ENCODE measurements around the gene SAPCD2. TPM values are rescaled to one million over a fixed set of nuclear protein-coding genes. Genes with fewer than 3 reads are reported as not detected.

SAPCD2 gene
- total RNA-seq, 2 donors from 2014 or later: 0.39 to 0.44 TPM

DNA sequence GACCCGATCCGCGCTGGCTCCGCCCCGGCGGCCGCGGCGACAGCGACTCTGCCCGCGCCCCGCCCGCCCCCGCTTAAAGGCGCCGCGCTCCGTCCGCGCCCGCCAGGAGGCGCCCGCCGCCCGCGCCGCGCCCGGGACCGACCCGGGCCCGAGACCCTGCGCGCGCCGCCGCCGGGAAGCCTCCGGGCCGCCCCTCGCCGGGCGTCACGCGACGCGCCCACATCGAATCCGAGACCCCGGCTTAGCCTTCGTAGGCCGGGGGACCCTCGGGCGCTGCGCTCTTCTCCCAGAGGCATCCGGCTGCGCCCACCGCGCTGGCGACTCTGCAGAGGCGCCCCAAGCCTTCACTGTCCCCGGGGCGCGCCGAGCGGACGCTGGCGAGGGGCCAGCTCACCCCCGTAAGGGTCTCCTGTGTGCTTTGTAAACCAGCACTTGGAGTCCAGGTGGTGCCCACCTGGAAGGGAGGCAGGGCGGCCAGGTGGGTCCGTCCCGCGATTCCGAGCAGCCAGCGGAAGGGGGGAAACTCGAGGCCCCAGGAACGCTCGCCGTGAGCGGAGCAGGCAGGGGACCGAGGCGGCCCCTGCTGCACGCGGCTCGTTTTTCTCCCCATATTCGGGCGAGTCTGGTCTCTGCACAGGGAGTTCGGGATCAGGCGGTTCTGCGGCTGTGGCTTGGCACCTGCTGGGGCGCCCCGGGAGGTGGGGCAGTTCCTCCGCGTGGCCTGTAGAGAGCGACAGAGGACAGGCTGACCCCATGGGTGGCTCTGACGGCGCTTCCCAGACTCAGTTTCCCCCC lies 41.9 kb downstream of the SAPCD2 start:
- ATAC-seq (peak; percentile 36 to 55), DNase-seq (peak; percentile 64)
- intact Hi-C loops (cut with DNase I): no loop called here

DNA sequence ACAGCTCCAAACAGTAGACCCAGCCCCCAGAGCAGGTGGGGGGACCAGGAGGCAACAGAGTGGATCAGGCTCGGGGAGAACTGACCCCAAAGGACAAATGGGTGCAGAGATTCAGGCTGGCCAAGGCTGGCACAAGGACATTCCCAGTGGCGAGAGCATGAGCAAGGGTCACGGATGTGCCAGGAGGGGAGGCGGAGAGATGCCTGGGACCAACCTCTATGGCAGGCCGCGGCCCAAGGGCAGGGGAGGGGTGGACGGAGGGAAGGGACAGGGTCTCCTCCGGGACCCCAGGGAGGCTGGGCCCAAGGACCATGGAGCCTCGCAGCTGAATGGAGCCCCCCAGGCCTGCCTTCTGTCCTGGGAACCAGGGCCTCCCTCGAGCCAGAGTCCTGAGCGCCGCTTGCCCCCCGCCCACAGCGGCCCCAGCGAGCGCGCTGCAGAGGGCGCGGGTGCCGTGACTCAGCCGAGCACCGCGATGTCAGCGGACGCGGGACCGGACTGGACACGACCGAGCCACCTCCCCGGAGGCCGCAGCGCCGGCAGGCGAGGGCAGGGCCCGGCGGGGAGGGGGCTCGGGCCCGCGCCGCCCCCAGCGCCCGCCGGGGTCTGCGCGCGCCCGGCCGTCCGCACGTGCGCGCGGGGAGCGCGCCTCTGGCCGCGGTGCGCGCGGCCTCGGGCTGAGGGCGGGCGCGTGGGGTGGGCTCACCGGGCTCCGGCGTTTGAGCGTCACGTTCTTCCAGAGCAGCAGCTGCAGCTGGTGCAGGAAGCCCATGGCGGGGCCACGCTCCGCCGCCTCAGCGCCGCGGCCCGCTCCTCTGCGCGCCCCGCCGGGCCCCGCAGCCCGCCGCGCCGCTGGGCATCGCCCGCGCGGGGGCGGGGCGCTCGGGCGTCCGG lies 42.7 kb downstream of the SAPCD2 start, which contains the start of gene ABCA2:
Gene ABCA2 (minus strand): TSS at position 869 of the 894 bp plus-strand sequence. CDS start 97 bp downstream, at position 772.
- DNase-seq: no peak
- intact Hi-C loops (cut with DNase I): no loop called here
- peak in 1 of 2 donors; percentile 2 for ATAC-seq

DNA sequence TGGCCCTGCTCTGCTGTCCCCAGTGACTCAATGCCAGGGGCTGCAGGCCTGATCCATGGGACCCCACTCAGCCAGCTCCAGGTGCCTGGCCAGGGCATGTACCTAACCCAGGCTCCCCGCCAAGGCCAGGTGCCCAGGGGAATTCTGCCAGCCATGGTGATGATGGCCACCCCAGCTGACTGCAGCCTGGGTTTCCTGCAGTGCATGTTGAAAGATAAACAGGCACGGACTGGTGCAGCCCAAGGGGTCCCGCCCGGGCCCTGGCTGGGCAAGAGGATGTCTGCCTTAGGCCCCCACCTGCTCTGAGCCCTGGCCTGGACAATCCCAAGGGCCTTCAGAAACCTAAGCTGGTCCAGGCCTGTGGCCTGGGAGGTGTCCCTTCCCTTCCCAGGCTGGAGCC lies 43.5 kb downstream of the SAPCD2 start:
- no peak for DNase-seq
- intact Hi-C loops (cut with DNase I): no loop called here
- ATAC-seq: no peak

DNA sequence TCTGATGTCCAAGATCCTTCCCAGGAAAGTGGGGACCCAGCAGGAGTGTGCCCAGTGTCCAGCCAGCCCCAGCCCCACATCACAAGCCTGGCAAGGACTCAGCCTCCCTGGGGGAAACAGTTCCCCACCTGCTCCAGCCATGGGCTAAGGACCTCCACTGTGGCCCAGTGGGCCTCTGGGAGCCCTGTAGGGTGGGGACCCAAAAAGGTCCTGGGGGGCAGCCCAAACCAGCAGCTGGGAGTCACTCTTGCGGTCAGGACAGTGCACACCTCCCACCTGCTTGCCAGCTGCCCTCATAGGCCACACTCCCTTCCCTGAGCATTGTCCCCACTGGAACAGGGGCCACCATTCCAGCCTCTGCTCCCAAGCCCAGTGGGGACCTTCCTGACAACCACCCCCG lies 44.0 kb downstream of the SAPCD2 start:
- no peak for DNase-seq
- no peak for ATAC-seq
- intact Hi-C loops (cut with DNase I): no loop called here

DNA sequence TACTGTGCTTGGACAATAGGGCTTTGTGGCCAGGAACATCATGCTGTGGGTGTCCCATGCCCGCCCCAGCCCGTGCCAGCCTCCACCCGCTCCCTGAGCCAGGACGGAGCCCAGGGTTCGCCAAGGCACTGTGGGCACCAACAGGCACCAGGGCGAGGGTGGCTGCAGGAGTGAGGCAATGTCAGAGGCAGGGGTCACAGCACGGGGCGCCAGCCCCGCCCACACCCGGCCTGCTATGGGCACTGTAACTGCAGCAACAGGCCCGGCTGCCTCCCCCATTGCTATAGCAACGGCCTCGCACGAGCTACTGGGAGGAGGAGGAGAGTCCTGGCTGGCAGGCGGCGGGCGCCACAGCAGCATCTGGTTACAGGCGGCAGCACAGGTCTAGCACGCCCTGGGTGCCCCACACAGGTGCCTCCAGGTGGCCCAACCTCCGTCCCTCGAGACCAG lies 44.8 kb downstream of the SAPCD2 start:
- peak in 1 of 2 donors; percentile 9 for ATAC-seq
- no peak for DNase-seq
- intact Hi-C loops (cut with DNase I): no loop called here

DNA sequence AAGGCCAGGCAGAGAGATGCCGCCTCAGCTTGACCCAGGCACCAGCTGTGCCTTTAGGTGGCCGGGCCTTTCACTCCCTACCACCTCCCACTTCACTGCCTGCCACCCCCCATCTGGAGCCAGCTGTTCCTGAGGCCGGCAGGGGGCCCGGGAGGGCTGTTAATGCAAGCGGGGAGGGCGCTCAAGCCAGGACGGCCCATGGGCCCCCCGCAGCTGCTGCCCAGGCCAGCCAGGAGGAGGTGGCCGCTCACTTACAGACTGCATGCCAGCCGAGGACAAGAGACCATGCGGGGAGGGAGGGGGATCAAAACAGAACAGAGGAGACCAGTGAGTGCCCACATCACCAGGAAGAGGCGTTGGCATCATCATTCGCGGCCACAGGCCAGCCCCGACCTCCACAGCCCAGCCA lies 46.8 kb downstream of the SAPCD2 start:
- ATAC-seq (no peak), DNase-seq (no peak)
- intact Hi-C loops (cut with DNase I): no loop called here

DNA sequence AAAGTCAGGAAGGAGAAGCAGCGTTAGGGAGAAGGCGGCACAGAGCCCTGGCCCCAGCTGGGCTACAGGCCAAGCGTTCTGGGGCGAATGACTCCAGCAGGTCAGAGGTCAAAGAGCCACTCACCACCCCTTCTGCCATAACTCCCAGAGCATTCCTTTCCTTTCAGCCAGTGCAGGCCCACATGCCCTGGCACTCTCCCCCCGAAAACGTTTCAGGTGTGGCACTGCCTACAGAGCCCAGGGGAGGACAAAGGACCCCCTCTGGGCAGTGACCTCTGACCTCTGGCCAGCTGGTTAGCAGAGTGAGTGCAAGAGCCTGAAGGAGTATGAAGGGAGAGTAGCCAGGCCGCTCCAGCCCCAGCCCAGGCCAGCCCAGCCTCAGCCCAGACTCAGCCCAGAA lies 47.2 kb downstream of the SAPCD2 start:
- ATAC-seq (no peak), DNase-seq (no peak)
- intact Hi-C loops (cut with DNase I): no loop called here

DNA sequence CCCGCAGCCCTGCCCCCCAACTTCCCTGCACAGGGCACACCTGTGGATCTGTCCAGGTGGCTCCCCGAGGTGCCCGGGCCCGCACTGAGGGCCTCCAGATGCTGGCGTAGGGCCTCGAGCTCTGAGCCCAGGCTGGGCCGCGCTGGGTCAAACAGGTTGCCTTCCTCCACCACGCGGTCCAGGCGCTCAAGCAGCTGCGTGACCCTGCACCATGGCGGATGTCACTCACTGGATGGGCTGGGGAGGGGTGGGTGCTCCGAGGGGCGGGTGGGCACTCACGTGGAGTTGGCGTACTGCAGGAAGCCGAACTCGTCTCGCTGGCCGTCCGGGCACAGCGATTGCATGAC lies 47.7 kb downstream of the SAPCD2 start:
- DNase-seq (no peak), ATAC-seq (no peak)
- intact Hi-C loops (cut with DNase I): no loop called here

DNA sequence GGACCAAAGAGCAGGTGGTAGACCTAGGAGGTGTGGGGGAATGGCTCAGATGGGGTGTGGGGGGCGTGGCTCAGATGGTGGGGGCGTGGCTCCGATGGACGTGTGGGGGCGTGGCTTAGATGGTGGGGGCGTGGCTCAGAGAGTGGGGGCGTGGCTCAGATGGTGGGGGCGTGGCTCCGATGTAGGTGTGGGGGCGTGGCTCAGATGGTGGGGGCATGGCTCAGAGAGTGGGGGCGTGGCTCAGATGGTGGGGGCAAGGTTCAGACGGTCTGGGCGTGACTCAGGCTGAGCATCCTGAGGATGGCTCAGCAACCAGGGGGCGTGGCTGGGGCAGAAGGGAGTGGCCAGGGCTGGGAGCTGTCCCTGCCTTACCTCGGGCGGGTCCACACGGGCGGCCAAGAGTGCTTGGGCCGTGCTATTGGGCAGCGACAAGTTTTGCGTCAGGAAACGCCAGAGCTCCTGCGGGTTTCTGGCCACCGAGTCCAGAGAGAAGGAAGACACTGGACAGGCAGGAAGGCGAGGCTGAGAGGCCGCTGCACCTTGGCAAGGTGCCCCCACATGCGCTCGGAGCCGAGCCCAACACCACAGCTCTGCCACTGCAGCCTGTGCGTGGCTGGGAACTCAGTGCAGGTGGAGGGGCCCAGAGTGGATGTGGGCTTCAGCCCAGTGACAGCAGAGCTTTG lies 48.2 kb downstream of the SAPCD2 start:
- intact Hi-C loops (cut with DNase I): no loop called here
- peak; percentile 61 for DNase-seq
- peak; percentile 27 to 49 for ATAC-seq

DNA sequence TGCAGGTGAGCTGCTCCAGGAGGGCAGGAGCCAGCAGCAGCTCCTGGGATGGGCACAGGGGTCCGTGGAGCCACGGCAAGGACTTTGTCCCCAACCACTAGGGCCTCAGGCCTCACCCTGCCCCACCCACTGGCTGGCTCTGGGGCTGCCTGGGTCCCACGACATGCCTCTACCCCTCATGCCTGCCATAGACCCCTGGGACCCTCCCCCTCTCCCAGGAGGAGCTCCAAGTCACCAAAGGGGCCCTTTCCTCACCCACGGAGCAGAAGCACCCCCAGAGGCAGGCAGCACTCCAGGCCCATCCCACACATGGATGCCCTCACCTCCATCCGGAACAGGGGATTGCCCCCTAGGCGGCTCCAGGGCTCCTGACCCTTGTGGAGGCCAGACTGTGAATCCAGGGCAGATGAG lies 48.8 kb downstream of the SAPCD2 start:
- ATAC-seq: no peak
- no peak for DNase-seq
- intact Hi-C loops (cut with DNase I): no loop called here

DNA sequence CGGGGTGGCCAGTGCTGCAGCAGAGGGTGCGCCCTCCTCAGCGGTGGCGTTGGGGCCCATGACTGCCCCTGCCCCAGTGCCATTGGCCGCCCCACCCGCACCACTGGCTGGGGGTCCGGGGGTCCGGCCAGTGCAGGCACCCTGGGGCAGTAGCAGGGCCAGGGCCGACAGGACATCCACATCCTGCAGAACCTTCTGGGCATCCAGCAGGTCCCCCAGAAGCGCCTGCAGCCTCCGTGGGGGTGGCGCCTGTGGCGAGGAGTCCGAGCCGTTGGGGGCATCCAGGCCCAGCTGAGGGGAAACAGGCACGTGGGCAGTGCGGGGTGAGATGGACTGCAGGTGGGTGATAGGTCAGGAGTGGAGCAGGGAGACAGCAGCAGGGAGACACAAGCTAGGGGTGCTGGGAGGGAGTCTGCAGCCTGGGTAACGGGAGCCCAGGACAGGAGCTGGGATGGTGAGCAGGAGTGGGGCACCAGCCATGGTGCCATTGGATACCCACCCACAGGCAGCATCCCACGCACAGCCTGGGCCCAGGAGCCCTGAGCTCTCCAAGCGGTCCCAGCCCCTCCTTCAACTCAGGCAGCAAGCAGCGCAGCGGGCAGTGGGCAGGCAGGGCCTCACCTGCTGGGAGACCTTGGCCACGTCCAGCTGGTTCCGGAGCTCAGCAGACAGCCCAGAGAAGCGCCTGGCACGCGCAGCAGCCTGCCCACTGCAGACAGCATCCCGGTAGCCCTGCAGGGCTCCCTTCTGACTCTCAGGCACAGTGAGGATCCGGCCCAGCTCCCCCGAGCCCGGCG lies 49.4 kb downstream of the SAPCD2 start:
- DNase-seq (no peak), ATAC-seq (no peak)
- intact Hi-C loops (cut with DNase I): no loop called here

DNA sequence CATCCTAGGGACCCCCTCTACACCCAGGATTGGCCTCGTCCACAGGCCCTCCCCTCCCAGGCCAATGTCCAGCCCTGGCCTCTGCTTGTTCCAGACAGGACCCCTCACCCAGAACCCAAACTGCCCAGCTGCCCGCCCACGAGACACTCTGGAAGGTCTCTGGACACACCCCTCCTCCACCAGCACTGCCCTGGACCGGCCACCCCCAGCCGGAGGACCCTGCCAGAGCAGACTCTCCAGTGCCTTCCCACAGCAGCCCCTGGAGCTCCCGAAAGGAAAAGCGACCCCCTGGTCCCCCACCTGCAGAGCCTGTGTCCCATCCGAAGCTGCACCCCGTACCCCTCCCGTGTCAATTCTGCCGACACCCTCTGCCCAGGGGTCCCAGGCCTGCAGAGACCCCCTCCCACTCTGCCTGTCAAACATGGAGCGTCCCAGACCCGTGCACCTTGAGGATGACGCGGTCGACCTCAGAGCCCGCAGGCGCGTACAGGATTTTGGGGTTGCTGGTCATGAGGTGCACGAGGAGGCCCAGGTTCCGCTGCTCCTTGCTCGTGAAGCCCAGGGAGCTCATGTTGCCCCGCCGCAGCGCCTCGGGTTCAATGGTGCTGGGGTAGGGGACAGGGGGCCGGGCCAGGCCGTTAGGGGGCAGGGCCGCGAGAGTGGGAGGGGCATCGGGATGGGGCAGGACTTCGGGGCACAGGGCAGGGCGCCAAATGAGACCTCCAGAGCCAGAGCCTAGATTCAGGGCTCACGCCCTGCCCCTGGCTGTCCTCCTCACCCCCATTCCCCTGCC lies 50.3 kb downstream of the SAPCD2 start:
- intact Hi-C loops (cut with DNase I): no loop called here
- ATAC-seq: no peak
- DNase-seq: no peak

DNA sequence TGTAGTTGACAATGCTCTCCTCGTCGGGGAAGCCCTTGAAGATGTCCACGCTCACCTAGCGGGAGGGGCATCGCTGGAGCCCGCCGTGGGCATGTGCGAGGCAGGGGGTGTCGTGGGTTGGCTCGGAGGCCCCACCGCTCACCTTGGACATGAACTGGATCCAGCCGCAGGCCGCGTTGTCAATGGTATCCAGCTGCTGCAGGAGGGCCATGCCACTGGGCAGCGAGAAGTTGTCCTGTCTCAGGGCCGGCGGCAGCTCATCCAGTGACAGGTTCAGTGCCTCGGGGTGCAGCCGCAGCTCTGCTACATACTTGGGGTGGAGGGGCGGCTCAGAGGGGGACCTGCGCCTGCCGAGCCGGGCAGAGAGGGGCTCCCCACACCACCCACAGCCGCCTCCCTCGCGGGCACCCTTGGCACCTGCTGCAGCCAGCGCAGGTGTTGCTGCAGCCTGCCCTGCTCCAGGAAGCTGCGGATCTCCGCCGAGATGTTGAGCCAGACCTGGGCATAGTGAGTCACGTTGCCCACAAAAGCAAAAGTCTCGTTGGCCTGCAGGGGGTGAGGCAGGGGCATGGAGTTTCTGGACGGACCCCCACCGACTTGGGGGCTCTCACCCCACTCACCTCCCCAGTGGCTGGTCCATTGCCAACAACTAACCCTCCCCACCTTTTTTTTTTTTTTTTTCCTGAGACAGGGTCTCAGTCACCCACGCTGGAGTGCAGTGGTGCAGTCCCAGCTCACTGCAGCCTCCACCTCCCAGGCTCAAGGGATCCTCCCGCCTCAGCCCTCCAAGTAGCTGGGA lies 51.4 kb downstream of the SAPCD2 start:
- ATAC-seq: no peak
- intact Hi-C loops (cut with DNase I): no loop called here
- no peak for DNase-seq

DNA sequence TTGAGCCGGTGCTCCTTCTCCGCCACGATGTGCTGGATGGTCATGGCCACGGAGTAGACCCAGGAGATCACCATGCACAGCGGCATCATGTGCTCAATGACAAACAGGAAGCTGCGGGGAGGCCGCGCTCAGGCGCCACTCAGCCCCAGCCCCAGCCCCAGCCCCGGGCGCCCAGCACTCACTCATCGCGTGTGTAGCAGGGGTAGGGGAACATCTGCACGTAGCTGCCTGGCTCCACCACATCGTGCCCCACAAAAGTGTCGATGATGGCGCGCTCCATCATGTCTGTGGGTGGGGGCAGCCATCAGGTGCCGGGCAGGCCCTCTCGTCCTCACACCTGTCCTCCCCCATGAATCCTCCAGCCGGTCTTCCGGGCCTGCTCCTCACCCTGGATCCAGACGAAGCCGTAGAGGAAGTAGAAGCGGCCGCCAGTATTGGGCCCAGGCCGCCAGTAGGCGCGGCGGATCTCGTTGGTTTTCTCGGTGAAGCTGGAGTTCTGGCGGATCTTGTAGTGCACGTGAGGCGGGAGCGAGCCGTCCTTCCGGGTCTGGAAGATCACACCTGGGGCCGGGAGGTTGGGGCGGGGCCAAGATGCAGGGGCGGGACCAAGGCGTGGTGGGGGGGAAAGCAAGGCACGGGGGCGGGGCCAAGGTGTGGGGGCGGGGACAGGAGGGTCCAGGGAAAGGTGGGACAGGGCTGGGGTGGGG lies 52.4 kb downstream of the SAPCD2 start:
- DNase-seq (no peak), ATAC-seq (no peak)
- intact Hi-C loops (cut with DNase I): no loop called here

DNA sequence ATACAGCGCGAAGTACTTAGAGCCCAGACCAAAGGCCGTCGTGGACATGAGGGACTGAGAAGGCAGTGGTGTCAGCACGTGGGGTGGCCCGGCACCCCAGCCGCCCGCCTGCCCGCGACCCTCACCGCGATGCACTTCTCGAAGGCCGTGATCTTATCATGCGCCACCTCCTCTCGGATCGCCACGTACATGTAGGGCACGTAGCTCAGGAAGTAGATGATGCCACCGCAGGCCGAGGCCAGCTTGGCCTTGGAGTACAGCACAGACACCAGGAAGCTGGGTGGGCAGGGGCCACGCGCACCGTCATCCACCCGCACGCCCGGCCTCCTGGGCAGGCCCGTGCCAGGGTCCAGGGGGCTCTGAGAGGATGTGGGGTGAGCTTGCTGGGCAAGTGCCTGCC lies 53.3 kb downstream of the SAPCD2 start:
- DNase-seq (no peak), ATAC-seq (no peak)
- intact Hi-C loops (cut with DNase I): no loop called here

DNA sequence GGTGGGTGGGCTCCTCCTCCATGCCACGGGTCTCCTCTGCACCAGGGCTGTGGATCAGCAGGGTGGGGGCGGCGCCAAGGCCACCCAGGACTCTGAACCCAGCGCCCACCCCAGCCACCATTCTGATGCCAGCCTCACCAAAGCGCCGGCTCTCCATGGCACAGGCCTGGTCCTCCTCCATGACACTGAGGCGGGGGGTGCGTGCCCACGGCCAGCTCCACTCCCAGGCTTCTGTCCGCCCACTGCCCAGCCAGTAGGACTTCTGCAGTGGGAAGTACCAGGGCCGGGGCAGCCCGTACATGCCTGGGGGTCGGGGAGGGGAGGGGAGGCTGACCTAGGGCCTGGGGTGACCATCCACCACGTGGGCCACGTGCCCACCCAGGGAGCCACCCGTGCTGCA lies 53.9 kb downstream of the SAPCD2 start:
- no peak for ATAC-seq
- intact Hi-C loops (cut with DNase I): no loop called here
- no peak for DNase-seq

DNA sequence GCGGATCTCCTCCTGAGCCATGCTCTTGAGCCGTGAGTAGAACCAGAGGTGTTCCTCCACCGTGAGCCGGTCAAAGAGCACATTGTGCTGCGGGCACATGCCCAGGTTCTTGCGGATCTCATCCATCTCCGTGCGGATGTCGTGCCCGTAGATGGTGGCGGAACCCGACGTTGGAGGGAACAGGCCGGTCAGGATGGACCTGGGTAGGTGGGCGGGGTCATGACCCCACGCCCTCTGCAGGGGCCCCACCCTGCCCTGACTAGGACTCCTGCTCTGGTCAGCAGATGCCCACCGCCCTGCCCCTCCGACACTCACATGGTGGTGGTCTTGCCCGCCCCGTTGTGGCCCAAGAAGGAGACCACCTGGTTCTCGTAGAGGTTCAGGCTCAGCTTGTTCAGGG lies 54.4 kb downstream of the SAPCD2 start:
- no peak for ATAC-seq
- intact Hi-C loops (cut with DNase I): no loop called here
- no peak for DNase-seq

Measured in left cardiac atrium (tissue), 4 donors.